Suprapubic skin (tissue), 3 donors: Measurements from ENCODE around the gene DVL1.

Source experiments
- CTCF ChIP-seq, 2 donors: fragments of 200-600 bp in 1 of 2; fragments of 450-650 bp in 1 of 2; sonication (generic) in 1 of 2; IDR thresholded peaks; one replicate each; pipeline ENCODE4 v1.5.1; 2016 to 2019; ENCODE audit warnings: antibody characterized with exemption in 2 of 2, mild to moderate bottlenecking in 1 of 2, moderate library complexity in 1 of 2
- POLR2A ChIP-seq, 2 donors: fragments of 450-650 bp; IDR thresholded peaks; one replicate each; pipeline ENCODE4 v1.6.1; 2017; ENCODE audit warnings: antibody characterized with exemption in 2 of 2, mild to moderate bottlenecking in 2 of 2, moderate library complexity in 2 of 2

GRCh38 chr1:1309251-1310108 lies 39.7 kb downstream of the DVL1 start:
- TF ChIP-seq CTCF (IDR thresholded peaks at IDR 0.05) (no peak), POLR2A (IDR thresholded peaks at IDR 0.05) (no peak)
